ENCODE results near the gene TBX1. TPM values are rescaled to one million over a fixed set of nuclear protein-coding genes. Genes with fewer than 3 reads are reported as not detected.

The TBX1 gene
- total and polyA plus RNA-seq, 10 of the 15 experiments (the other 5 are each of a cell fraction or from before 2014, with no cell fraction given) = not detected

DNA sequence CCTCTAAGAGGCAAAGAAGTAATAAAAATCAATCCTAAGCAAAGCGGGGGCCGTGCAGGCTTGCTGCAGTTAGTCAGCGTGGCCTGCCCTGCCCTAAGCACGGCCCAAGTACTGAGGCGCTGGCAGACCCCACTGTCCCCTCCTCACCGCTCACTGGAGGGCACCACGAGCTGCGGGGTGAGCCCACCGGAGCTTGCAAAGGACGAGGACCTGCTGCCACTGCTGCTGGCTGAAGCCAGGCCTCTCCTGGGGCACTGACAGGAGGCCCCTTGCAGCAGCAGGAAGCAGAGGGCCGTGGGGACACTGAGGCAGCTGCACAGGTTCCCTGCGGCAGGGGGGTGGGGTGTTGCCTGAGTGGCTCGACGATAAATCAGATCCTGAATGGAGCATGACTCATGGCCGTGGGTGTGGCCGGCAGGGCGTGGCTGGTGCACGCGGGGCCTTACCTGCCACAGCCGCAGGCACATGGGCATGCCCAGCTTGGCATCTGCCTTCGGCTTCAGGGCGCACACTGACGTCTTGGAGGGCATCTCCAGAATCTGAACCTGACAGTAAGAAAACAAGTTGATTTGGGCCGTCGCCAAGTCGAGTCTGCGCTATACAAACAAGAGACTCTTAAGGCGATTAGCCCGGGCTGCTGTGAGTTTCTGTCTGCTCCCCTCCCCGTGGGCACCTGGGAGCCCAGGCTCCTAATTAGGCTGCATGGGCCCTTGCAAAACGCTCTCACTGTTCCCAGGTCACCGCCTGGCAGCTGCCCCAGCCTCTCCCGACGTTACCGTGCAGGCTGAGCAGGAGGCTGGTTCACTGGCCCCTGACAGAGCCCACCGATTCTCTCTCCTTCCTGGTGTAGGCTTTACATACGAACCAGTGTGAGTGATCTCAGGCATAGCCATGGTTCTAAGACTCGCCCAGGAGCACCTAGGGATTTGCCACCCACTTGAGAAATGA, 45.9 kb downstream of the TBX1 start:
- 72% methylated on average over 38 of the region's 38 CpGs for WGBS (ENCODE audit: insufficient coverage, insufficient replicate concordance, low lambda C conversion rate, missing lambda C conversion rate)
- no peak overlapping the region for H3K27ac ChIP-seq (ENCODE audit: control insufficient read depth, insufficient read depth)
- H3K79me2 ChIP-seq (ENCODE audit: control insufficient read depth, insufficient read depth, low read length) = no peaks in the 10 kb centered on the region
- ChIA-PET RAD21 (ENCODE audit: unreplicated experiment) (no interaction called here), CTCF (no interaction called here), POLR2A (no interaction called here), SMC1A (ENCODE audit: uncharacterized antibody, unreplicated experiment) (no interaction called here)
- H3K36me3 ChIP-seq (ENCODE audit: control insufficient read depth in 2 of 2, insufficient read depth in 2 of 2, low read length in 1 of 2) = no peaks in the 10 kb centered on the region
- H3K4me1 ChIP-seq (ENCODE audit: control insufficient read depth, insufficient read depth, low read length) = no peaks in the 10 kb centered on the region
- BruUV-seq (replicated peaks) = no TSS peak
- no peak overlapping the region for H2AFZ ChIP-seq (ENCODE audit: control insufficient read depth, low read depth, low read length)
- TF ChIP-seq POLR2AphosphoS2 (IDR thresholded peaks at IDR 0.05; ENCODE audit: low read depth, low read length) (no peak), POLR2AphosphoS5 (IDR thresholded peaks at IDR 0.05; ENCODE audit: low read length) (no peak), EP300 (IDR thresholded peaks at IDR 0.05; ENCODE audit: borderline replicate concordance in 1 of 2, control insufficient read depth in 1 of 2, low read depth in 2 of 2, low read length in 2 of 2) (no peak), STAT3 (IDR thresholded peaks at IDR 0.05; ENCODE audit: low read depth, low read length) (no peak), CHD4 (IDR thresholded peaks at IDR 0.05) (no peak), RUNX3 (IDR thresholded peaks at IDR 0.05; ENCODE audit: low read length) (no peak), RB1 (IDR thresholded peaks at IDR 0.05; ENCODE audit: borderline replicate concordance) (no peak), SP1 (IDR thresholded peaks at IDR 0.05; ENCODE audit: low read depth, low read length) (no peak), PAX5 (IDR thresholded peaks at IDR 0.05; ENCODE audit: borderline replicate concordance, low read depth, low read length) (no peak), NBN (IDR thresholded peaks at IDR 0.05) (no peak), TBL1XR1 (IDR thresholded peaks at IDR 0.05; ENCODE audit: low read depth, low read length) (no peak), TAF1 (IDR thresholded peaks at IDR 0.05; ENCODE audit: borderline replicate concordance, low read depth, low read length) (no peak), JUNB (IDR thresholded peaks at IDR 0.05) (no peak), IRF5 (IDR thresholded peaks at IDR 0.05; ENCODE audit: borderline replicate concordance) (no peak), WRNIP1 (IDR thresholded peaks at IDR 0.05; ENCODE audit: borderline replicate concordance, low read depth, low read length) (no peak), LARP7 (IDR thresholded peaks at IDR 0.05) (no peak), SIN3A (IDR thresholded peaks at IDR 0.05; ENCODE audit: low read depth, low read length) (no peak), NRF1 (conservative IDR thresholded peaks at IDR 0.05; ENCODE audit: low read depth, low read length) (no peak)
- no peaks in the 10 kb centered on the region for H3K9me3 ChIP-seq (replicated peaks; ENCODE audit: control insufficient read depth, insufficient read depth, low read length)
- ATAC-seq (no peak), FAIRE-seq (no peak), DNase-seq (ENCODE audit: low read depth, low spot score) (no peak)
- H3K4me3 ChIP-seq = no peak overlapping the region
- no peak overlapping the region for H3K4me2 ChIP-seq (ENCODE audit: control insufficient read depth, insufficient read depth)
- intact Hi-C loops (cut with micrococcal nuclease; ENCODE audit: unreplicated experiment) (no loop called here), in situ Hi-C loops (cut with MboI) (no loop called here)
- H3K9ac ChIP-seq (ENCODE audit: control insufficient read depth, insufficient read depth, low read length) = no peak overlapping the region
- no peaks in the 10 kb centered on the region for H3K27me3 ChIP-seq (replicated peaks in 1 of 2; ENCODE audit: control insufficient read depth in 2 of 2, insufficient read depth in 2 of 2, low read length in 1 of 2)
- H4K20me1 ChIP-seq (ENCODE audit: control insufficient read depth, insufficient read depth) = no peaks in the 10 kb centered on the region
